ENCODE data around the gene IL1RAPL1.

The IL1RAPL1 gene

GRCh38 chrX:29547877-29548276 is 960.6 kb downstream of the IL1RAPL1 start:
- no peak for DNase-seq

GRCh38 chrX:29553542-29553941 is 966.3 kb downstream of the IL1RAPL1 start:
- no peak for DNase-seq

- no peak for DNase-seq
Observed at GRCh38 chrX:29555465-29556091, 968.3 kb downstream of the IL1RAPL1 start.

- no peak for DNase-seq
Observed at GRCh38 chrX:29560065-29560464, 972.8 kb downstream of the IL1RAPL1 start.

GRCh38 chrX:29561417-29561816 is 974.2 kb downstream of the IL1RAPL1 start:
- no peak for DNase-seq

GRCh38 chrX:29580560-29580959 is 993.3 kb downstream of the IL1RAPL1 start:
- no peak for DNase-seq

GRCh38 chrX:29581223-29581622 is 994.0 kb downstream of the IL1RAPL1 start:
- no peak for DNase-seq

GRCh38 chrX:29587107-29587506 is 999.9 kb downstream of the IL1RAPL1 start:
- no peak for DNase-seq

GRCh38 chrX:29590921-29591320 is 1003.7 kb downstream of the IL1RAPL1 start:
- no peak for DNase-seq

- no peak for DNase-seq
Observed at GRCh38 chrX:29604381-29604780, 1017.1 kb downstream of the IL1RAPL1 start.

GRCh38 chrX:29617276-29617675 is 1030.0 kb downstream of the IL1RAPL1 start:
- DNase-seq = no peak

- DNase-seq = no peak
Observed at GRCh38 chrX:29617725-29618124, 1030.5 kb downstream of the IL1RAPL1 start.

- no peak for DNase-seq
Observed at GRCh38 chrX:29627833-29628232, 1040.6 kb downstream of the IL1RAPL1 start.

GRCh38 chrX:29634516-29634915 is 1047.3 kb downstream of the IL1RAPL1 start:
- DNase-seq = no peak

- no peak for DNase-seq
Observed at GRCh38 chrX:29636331-29636730, 1049.1 kb downstream of the IL1RAPL1 start.

- no peak for DNase-seq
Observed at GRCh38 chrX:29640106-29640505, 1052.9 kb downstream of the IL1RAPL1 start.

- no peak for DNase-seq
Observed at GRCh38 chrX:29641461-29641860, 1054.2 kb downstream of the IL1RAPL1 start.

- no peak for DNase-seq
Observed at GRCh38 chrX:29643181-29643580, 1055.9 kb downstream of the IL1RAPL1 start.

GRCh38 chrX:29648161-29648560 is 1060.9 kb downstream of the IL1RAPL1 start:
- DNase-seq = no peak

GRCh38 chrX:29652484-29652883 is 1065.2 kb downstream of the IL1RAPL1 start:
- no peak for DNase-seq

GRCh38 chrX:29653721-29654120 is 1066.5 kb downstream of the IL1RAPL1 start:
- no peak for DNase-seq

- no peak for DNase-seq
Observed at GRCh38 chrX:29659911-29660310, 1072.7 kb downstream of the IL1RAPL1 start.

GRCh38 chrX:29661290-29661689 is 1074.0 kb downstream of the IL1RAPL1 start:
- DNase-seq = no peak

GRCh38 chrX:29662101-29662500 is 1074.9 kb downstream of the IL1RAPL1 start:
- no peak for DNase-seq

- no peak for DNase-seq
Observed at GRCh38 chrX:29662759-29663503, 1075.7 kb downstream of the IL1RAPL1 start.
